DOHH2 (cell line): ENCODE measurements around the gene STAT2.

ENCODE experiments used
- H3F3A ChIP-seq: fragments of 200-600 bp; sonication (generic), shearing (Covaris generic); 2 replicates; pipeline ENCODE4 v1.6.0; 2016; ENCODE audit warnings: antibody characterized with exemption, mild to moderate bottlenecking; ENCODE audit not compliant: control insufficient read depth, insufficient read depth
- H3K27ac ChIP-seq: fragments of 200-600 bp; sonication (generic); 2 replicates; pipeline ENCODE4 v1.5.1; 2014; ENCODE audit warnings: low read depth, mild to moderate bottlenecking, low read length, moderate library complexity
- H3K27me3 ChIP-seq: fragments of 200-600 bp; sonication (generic); 2 replicates; pipeline ENCODE4 v1.6.1; 2014; ENCODE audit warnings: mild to moderate bottlenecking, low read length, mixed read lengths; ENCODE audit not compliant: control insufficient read depth
- H3K36me3 ChIP-seq: fragments of 200-600 bp; sonication (generic); 2 replicates; pipeline ENCODE4 v1.6.1; 2014; ENCODE audit warnings: mild to moderate bottlenecking, low read length, moderate library complexity, mixed read lengths; ENCODE audit not compliant: control insufficient read depth
- H3K4me1 ChIP-seq: fragments of 200-600 bp; sonication (generic); 2 replicates; pipeline ENCODE4 v1.6.1; 2014; ENCODE audit warnings: mild to moderate bottlenecking, low read length, mixed read lengths; ENCODE audit not compliant: control insufficient read depth
- H3K4me2 ChIP-seq: fragments of 200-600 bp; sonication (generic); 2 replicates; pipeline ENCODE4 v1.6.0; 2014; ENCODE audit warnings: mild to moderate bottlenecking, low read length, moderate library complexity
- H3K4me3 ChIP-seq: fragments of 200-600 bp; sonication (generic); 2 replicates; pipeline ENCODE4 v1.5.1; 2014; ENCODE audit warnings: mild to moderate bottlenecking, low read length, mixed read lengths
- H3K79me2 ChIP-seq: fragments of 200-600 bp; sonication (generic); 2 replicates; pipeline ENCODE4 v1.6.1; 2014; ENCODE audit warnings: mild to moderate bottlenecking, low read length, mixed read lengths; ENCODE audit not compliant: control insufficient read depth
- H3K9me2 ChIP-seq: fragments of 200-600 bp; sonication (generic); replicated peaks from 2 replicates; pipeline ENCODE4 v1.6.1; 2014; ENCODE audit warnings: mild to moderate bottlenecking, low read length, mixed read lengths; ENCODE audit not compliant: control insufficient read depth
- H3K9me3 ChIP-seq: fragments of 200-600 bp; sonication (generic); 2 replicates; pipeline ENCODE4 v1.6.1; 2014; ENCODE audit warnings: antibody characterized with exemption, low read length, mixed read lengths; ENCODE audit not compliant: control insufficient read depth, insufficient read depth
- H4K20me1 ChIP-seq: fragments of 200-600 bp; sonication (generic); 2 replicates; pipeline ENCODE4 v1.6.0; 2014; ENCODE audit warnings: low read depth, mild to moderate bottlenecking, antibody characterized with exemption, low read length, moderate library complexity; ENCODE audit not compliant: control insufficient read depth, insufficient read depth
- EZH2phosphoT487 ChIP-seq: fragments of 200-600 bp; sonication (generic); IDR thresholded peaks from 2 replicates; pipeline ENCODE4 v1.6.1; 2017; ENCODE audit warnings: borderline replicate concordance, mild to moderate bottlenecking, antibody characterized with exemption, low read length, moderate library complexity, mixed read lengths
- TF ChIP-seq, protein P1 (sequence below): fragments of 200-600 bp; sonication (generic); IDR thresholded peaks from one replicate; pipeline ENCODE4 v1.5.1; 2014; ENCODE audit warnings: antibody characterized with exemption, mild to moderate bottlenecking, low read depth, low read length; ENCODE audit not compliant: poor library complexity, severe bottlenecking

The STAT2 gene

DNA sequence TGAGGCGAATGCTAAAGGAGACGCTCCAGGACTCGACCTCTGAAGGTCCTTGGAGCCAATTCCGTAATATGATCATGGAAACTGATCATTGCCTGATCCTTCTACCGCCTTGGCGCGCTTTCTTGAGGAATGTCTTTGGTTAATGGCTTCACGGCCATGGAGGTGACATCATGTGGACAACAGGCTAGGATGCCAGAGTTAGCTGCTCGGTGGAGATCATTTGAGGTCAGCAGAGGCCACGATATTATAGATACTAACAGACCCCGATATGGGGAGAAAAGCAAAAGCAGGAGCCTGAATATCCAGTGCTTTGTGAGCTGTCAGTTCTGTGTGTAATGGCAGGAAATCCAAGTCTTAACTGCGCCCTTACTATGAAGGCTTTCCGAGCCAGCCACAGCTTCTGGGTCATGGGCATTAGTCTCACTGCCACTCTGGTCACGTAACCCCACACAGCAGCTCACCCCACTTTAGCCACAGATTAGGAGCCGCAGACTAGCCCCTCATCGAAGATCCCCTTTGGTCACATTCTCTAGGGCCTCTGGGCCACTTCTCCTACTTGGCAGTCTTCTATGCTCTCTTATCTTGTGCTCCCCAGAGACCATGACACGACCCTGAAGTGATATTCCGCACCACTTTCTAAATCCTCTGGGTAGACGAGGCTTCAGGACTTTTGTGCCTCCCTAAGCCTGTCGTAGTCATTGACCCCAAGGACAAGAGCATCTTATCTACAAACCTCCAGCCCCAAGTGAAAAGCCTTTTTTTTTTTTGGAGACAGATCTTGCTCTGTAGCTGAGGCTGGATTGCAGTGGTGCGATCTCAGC lies 59.1 kb downstream of the STAT2 start:
- TF ChIP-seq, protein P1, sequence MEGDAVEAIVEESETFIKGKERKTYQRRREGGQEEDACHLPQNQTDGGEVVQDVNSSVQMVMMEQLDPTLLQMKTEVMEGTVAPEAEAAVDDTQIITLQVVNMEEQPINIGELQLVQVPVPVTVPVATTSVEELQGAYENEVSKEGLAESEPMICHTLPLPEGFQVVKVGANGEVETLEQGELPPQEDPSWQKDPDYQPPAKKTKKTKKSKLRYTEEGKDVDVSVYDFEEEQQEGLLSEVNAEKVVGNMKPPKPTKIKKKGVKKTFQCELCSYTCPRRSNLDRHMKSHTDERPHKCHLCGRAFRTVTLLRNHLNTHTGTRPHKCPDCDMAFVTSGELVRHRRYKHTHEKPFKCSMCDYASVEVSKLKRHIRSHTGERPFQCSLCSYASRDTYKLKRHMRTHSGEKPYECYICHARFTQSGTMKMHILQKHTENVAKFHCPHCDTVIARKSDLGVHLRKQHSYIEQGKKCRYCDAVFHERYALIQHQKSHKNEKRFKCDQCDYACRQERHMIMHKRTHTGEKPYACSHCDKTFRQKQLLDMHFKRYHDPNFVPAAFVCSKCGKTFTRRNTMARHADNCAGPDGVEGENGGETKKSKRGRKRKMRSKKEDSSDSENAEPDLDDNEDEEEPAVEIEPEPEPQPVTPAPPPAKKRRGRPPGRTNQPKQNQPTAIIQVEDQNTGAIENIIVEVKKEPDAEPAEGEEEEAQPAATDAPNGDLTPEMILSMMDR = no peak
- no peak for TF ChIP-seq EZH2phosphoT487
- H3K9me2 ChIP-seq = no peaks in the 10 kb centered on the region
- H3K27me3 ChIP-seq = no peaks in the 10 kb centered on the region
- peaks cover 60% of the 10 kb centered on the region for H3K79me2 ChIP-seq
- H3K36me3 ChIP-seq = peaks cover 67% of the 10 kb centered on the region
- H4K20me1 ChIP-seq = peaks cover 3% of the 10 kb centered on the region; the same call in 1 of the 2 replicates
- peak overlapping the region; percentile 72 for H3K27ac ChIP-seq
- peaks cover 6% of the 10 kb centered on the region; the same call in 1 of the 2 replicates for H3F3A ChIP-seq
- H3K9me3 ChIP-seq = no peaks in the 10 kb centered on the region
- peak overlapping the region; percentile 92 for H3K4me3 ChIP-seq
- peak overlapping the region; percentile 94 for H3K4me2 ChIP-seq
- H3K4me1 ChIP-seq = peaks cover 63% of the 10 kb centered on the region

- Histone ChIP-seq H3K79me2 (peaks cover 68% of the 10 kb centered on the region), H4K20me1 (peaks cover 3% of the 10 kb centered on the region; the same call in 1 of the 2 replicates), H3K9me3 (no peaks in the 10 kb centered on the region), H3K4me3 (peak within 1 kb of the TSS; percentile 92), H3K4me1 (peaks cover 63% of the 10 kb centered on the region), H3K9me2 (no peaks in the 10 kb centered on the region), H3F3A (peaks cover 5% of the 10 kb centered on the region; the same call in 1 of the 2 replicates), H3K27ac (peak within 1 kb of the TSS; percentile 72), H3K36me3 (peaks cover 68% of the 10 kb centered on the region), H3K4me2 (peak within 1 kb of the TSS; percentile 94), H3K27me3 (no peaks in the 10 kb centered on the region)
- no peak for TF ChIP-seq EZH2phosphoT487
- TF ChIP-seq, protein P1 = no peak
These were observed 59.9 kb downstream of the STAT2 start, which contains the start of gene CS for GRCh38 chr12:56299853-56300643. CS (minus strand) TSS chr12:56300330; CDS start chr12:56300201, 129 bp downstream.

DNA sequence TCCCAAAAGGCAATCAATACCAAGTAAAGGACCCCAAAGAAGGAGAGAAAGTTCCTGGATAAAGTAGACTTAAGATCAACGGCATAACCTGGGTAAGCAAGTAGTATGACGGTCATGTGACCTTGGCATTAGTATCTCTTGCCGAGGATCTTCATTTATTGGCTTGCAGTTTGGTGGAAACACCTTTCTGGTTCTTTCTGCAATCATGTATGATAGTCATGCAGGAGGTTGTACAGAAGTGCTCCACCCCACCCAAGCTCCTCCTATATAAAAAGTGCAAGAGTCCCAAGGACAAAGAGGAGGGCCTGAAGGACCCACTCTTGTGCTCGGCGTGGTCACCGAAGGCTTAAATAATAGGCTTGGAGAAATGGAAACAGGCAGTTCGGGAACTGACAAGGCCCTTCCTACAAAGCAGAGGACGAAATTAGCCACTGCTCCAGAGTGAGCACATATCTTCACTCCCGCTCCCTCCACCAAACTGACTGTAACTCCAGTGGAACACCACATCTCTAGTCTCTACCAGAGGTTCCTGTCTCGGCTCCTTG lies 60.5 kb downstream of the STAT2 start:
- H3K4me3 ChIP-seq = peak overlapping the region; percentile 92
- H3K27me3 ChIP-seq = no peaks in the 10 kb centered on the region
- peak overlapping the region; percentile 72 for H3K27ac ChIP-seq
- peaks cover 3% of the 10 kb centered on the region; the same call in 1 of the 2 replicates for H4K20me1 ChIP-seq
- peaks cover 75% of the 10 kb centered on the region for H3K79me2 ChIP-seq
- no peaks in the 10 kb centered on the region for H3K9me2 ChIP-seq
- peaks cover 5% of the 10 kb centered on the region; the same call in 1 of the 2 replicates for H3F3A ChIP-seq
- H3K36me3 ChIP-seq = peaks cover 71% of the 10 kb centered on the region
- TF ChIP-seq, protein P1 = no peak
- no peak for TF ChIP-seq EZH2phosphoT487
- H3K4me1 ChIP-seq = peaks cover 63% of the 10 kb centered on the region
- H3K9me3 ChIP-seq = no peaks in the 10 kb centered on the region
- H3K4me2 ChIP-seq = peak overlapping the region; percentile 94
